Subcutaneous abdominal adipose tissue (tissue), 5 donors: Measurements from ENCODE around the gene TAF4B.

Experiments
- H3K27ac ChIP-seq: one replicate; pipeline ENCODE4 v1.7.0; 2013; ENCODE audit warnings: low read depth, mild to moderate bottlenecking, inconsistent platforms, low read length, moderate library complexity
- H3K27me3 ChIP-seq, 5 donors: one replicate each; pipeline ENCODE4 v1.7.0; 2013; ENCODE audit warnings: low read length in 5 of 5, inconsistent platforms in 1 of 5; ENCODE audit not compliant: control insufficient read depth in 5 of 5, insufficient read depth in 4 of 5
- H3K36me3 ChIP-seq, 5 donors: one replicate each; pipeline ENCODE4 v1.7.0; 2013; ENCODE audit warnings: low read length in 5 of 5; ENCODE audit not compliant: control insufficient read depth in 5 of 5, insufficient read depth in 5 of 5
- H3K4me1 ChIP-seq, 5 donors: one replicate each; pipeline ENCODE4 v1.7.0; 2013; ENCODE audit warnings: low read length in 5 of 5, mild to moderate bottlenecking in 3 of 5, moderate library complexity in 1 of 5; ENCODE audit not compliant: control insufficient read depth in 5 of 5, insufficient read depth in 5 of 5
- H3K4me3 ChIP-seq, 5 donors: one replicate each; pipeline ENCODE4 v1.7.0; 2013; ENCODE audit warnings: low read length in 5 of 5, low read depth in 1 of 5
- H3K9ac ChIP-seq, 5 donors: one replicate each; pipeline ENCODE4 v1.7.0; 2013; ENCODE audit warnings: low read length in 5 of 5, mild to moderate bottlenecking in 4 of 5, moderate library complexity in 3 of 5
- H3K9me3 ChIP-seq, 5 donors: one replicate each; pipeline ENCODE4 v1.7.0; 2013; ENCODE audit warnings: low read length in 5 of 5; ENCODE audit not compliant: control insufficient read depth in 5 of 5
- donor health status: healthy.
- donor health status: healthy.
- donor health status: healthy.
- donor health status: healthy.
- donor health status: healthy.

Gene TAF4B

DNA sequence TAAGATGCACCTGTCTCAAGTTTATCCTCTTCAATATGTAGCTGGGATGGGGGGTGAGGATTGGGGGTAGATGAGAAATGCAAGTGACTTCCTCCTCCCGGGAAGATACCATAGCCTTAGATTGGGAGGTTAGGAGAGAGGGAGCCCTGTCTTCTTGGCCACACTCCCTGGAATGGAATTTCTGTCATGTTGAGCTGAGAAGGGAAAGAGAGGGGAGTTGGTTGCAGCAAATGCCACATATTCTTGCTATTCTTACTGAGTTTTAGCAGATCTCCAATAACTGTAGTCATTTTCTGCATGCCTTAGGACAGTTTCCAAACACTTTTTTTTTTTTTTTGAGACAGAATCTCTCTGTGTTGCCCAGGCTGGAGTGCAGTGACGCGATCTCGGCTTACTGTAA lies 35.9 kb downstream of the TAF4B start:
- H3K9me3 ChIP-seq: no peaks in the 10 kb centered on the region

DNA sequence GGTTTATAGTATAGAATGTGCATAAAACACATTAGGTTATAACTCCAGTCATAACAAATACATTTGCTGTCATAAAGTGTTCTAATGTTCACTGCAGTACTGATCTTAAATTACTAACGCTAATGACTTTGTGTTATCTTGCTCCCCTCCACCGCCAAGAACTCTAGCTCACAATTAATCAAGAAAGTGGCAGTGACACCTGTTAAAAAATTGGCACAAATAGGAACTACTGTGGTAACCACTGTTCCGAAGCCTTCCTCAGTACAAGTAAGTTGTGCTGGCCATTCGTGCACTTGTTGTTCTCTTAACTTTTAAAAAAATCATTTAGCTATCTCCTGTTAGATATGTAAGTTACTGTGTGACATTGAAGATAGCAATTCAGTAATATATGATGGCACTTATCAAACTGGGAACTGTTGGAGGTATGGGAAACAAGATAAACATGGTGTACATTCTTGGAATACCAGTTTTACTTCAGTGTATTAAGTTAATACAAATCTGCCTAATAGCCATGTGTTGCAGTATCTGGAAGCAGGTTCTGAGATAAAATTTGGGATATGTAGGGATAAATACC lies 41.2 kb downstream of the TAF4B start:
- H3K9ac ChIP-seq: no peak overlapping the region
- H3K27me3 ChIP-seq: no peaks in the 10 kb centered on the region
- no peak overlapping the region for H3K27ac ChIP-seq
- H3K36me3 ChIP-seq: peaks cover 0 to 14% (median 5%) of the 10 kb centered on the region in 5 donors
- H3K9me3 ChIP-seq: no peaks in the 10 kb centered on the region
- no peaks in the 10 kb centered on the region for H3K4me1 ChIP-seq
- H3K4me3 ChIP-seq: no peak overlapping the region

More for the DNA sequence above, 35.9 kb downstream of the TAF4B start:
- Histone ChIP-seq H3K4me3 (no peak overlapping the region), H3K4me1 (no peaks in the 10 kb centered on the region), H3K36me3 (peaks cover 0 to 3% (median 0%) of the 10 kb centered on the region in 5 donors), H3K27me3 (no peaks in the 10 kb centered on the region), H3K9ac (no peak overlapping the region), H3K27ac (no peak overlapping the region)

DNA sequence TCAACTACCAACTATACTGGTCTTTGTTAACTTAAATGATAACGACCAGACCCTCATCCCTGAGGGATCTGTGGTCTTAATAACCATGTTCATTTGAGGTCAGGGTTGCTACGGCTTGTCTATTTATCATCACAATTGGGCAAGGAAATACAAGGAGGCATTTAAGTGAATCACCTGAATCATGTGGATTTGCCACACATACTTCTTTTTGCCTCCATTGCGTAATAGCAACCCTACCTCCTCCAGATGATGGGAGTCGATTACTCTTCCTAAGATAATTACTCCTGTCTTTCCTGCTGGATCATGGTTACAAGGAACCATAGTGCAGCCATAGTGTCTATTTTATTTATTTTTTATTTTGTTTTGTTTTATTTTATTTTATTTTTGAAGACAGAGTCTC lies 42.2 kb downstream of the TAF4B start:
- H3K27ac ChIP-seq: no peak overlapping the region
- peaks cover 0 to 14% (median 5%) of the 10 kb centered on the region in 5 donors for H3K36me3 ChIP-seq
- H3K4me3 ChIP-seq: no peak overlapping the region
- no peaks in the 10 kb centered on the region for H3K4me1 ChIP-seq
- no peak overlapping the region for H3K9ac ChIP-seq
- no peaks in the 10 kb centered on the region for H3K9me3 ChIP-seq
- H3K27me3 ChIP-seq: no peaks in the 10 kb centered on the region

GRCh38 chr18:26271917-26272549 lies 45.8 kb downstream of the TAF4B start:
- no peaks in the 10 kb centered on the region for H3K4me1 ChIP-seq
- no peak overlapping the region for H3K4me3 ChIP-seq
- H3K27me3 ChIP-seq: no peaks in the 10 kb centered on the region
- H3K36me3 ChIP-seq: peaks cover 0 to 16% (median 5%) of the 10 kb centered on the region in 5 donors
- H3K9ac ChIP-seq: no peak overlapping the region
- H3K27ac ChIP-seq: no peak overlapping the region
- no peaks in the 10 kb centered on the region for H3K9me3 ChIP-seq

GRCh38 chr18:26277374-26277773 lies 51.1 kb downstream of the TAF4B start:
- Histone ChIP-seq H3K27ac (no peak overlapping the region), H3K9me3 (peaks cover 0 to 6% (median 0%) of the 10 kb centered on the region in 5 donors), H3K4me1 (no peaks in the 10 kb centered on the region), H3K36me3 (peaks cover 0 to 9% (median under 1%) of the 10 kb centered on the region in 5 donors), H3K27me3 (no peaks in the 10 kb centered on the region), H3K9ac (no peak overlapping the region), H3K4me3 (no peak overlapping the region)

- Histone ChIP-seq H3K27me3 (no peaks in the 10 kb centered on the region), H3K27ac (no peak overlapping the region), H3K4me3 (no peak overlapping the region), H3K9ac (no peak overlapping the region), H3K4me1 (no peaks in the 10 kb centered on the region), H3K36me3 (peaks cover 6 to 22% (median 6%) of the 10 kb centered on the region in 5 donors), H3K9me3 (peaks cover 0 to 6% (median 3%) of the 10 kb centered on the region in 5 donors)
These were observed 53.2 kb downstream of the TAF4B start for GRCh38 chr18:26279428-26279827.

DNA sequence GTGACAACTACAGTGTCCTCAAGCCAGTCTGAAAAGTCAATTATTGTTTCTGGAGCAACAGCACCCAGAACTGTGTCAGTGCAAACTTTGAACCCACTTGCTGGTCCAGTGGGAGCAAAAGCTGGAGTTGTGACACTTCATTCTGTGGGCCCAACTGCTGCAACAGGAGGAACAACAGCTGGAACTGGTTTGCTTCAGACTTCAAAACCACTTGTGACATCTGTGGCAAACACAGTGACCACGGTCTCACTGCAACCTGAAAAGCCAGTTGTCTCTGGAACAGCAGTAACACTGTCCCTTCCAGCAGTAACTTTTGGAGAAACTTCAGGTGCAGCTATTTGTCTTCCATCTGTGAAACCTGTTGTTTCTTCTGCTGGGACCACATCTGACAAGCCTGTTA lies 59.8 kb downstream of the TAF4B start:
- Histone ChIP-seq H3K4me1 (no peaks in the 10 kb centered on the region), H3K9me3 (peaks cover 0 to 3% (median 0%) of the 10 kb centered on the region in 5 donors), H3K36me3 (peaks cover 12 to 15% (median 12%) of the 10 kb centered on the region in 5 donors), H3K27me3 (no peaks in the 10 kb centered on the region), H3K4me3 (no peak overlapping the region), H3K9ac (no peak overlapping the region), H3K27ac (no peak overlapping the region)

- H3K9ac ChIP-seq: no peak overlapping the region
- no peaks in the 10 kb centered on the region for H3K4me1 ChIP-seq
- H3K9me3 ChIP-seq: peaks cover 0 to 3% (median 0%) of the 10 kb centered on the region in 5 donors
- no peak overlapping the region for H3K27ac ChIP-seq
- H3K27me3 ChIP-seq: no peaks in the 10 kb centered on the region
- H3K36me3 ChIP-seq: peaks cover 8 to 10% (median 10%) of the 10 kb centered on the region in 5 donors
- H3K4me3 ChIP-seq: no peak overlapping the region
These were observed 61.4 kb downstream of the TAF4B start for GRCh38 chr18:26287644-26288043.

GRCh38 chr18:26290385-26290784 lies 64.1 kb downstream of the TAF4B start:
- Histone ChIP-seq H3K27ac (no peak overlapping the region), H3K4me1 (no peaks in the 10 kb centered on the region), H3K4me3 (no peak overlapping the region), H3K27me3 (no peaks in the 10 kb centered on the region), H3K9me3 (no peaks in the 10 kb centered on the region), H3K9ac (no peak overlapping the region), H3K36me3 (peaks cover 5 to 8% (median 6%) of the 10 kb centered on the region in 5 donors)

- Histone ChIP-seq H3K36me3 (peaks cover 0 to 6% (median 0%) of the 10 kb centered on the region in 5 donors), H3K27ac (no peak overlapping the region), H3K4me3 (no peak overlapping the region), H3K9ac (no peak overlapping the region), H3K9me3 (no peaks in the 10 kb centered on the region), H3K27me3 (no peaks in the 10 kb centered on the region), H3K4me1 (no peaks in the 10 kb centered on the region)
These were observed 67.7 kb downstream of the TAF4B start for GRCh38 chr18:26293982-26294381.
